ENCODE data around the gene LAIR1. TPM values are rescaled to one million over a fixed set of nuclear protein-coding genes. Genes with fewer than 3 reads are reported as not detected.

LAIR1 gene
- total RNA-seq, 2 donors from 2014 or later: 5.2 to 9.3 TPM

DNA sequence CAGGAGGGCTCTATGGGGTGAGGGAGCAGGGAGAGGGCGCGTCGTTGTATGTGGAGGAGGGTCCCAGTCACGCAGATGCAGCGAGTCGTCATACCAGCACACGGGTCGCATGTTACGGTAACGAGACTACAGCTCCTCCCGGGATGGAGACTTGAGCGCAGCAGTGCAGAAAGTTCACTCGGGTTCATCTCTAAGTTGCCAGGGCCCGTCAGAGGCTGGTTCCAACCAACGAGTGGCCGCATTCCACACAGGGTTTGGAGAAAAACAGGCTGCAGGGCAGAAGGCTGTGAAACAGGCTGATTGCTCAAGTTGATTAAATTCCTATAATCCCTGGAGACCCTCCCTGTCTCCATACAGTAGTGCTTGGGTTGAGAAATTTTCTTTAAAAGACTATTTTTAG, 28.6 kb upstream of the LAIR1 start:
- no peaks in the 10 kb centered on the region for H3K4me1 ChIP-seq
- H3K27me3 ChIP-seq: no peaks in the 10 kb centered on the region
- H3K27ac ChIP-seq: no peak overlapping the region
- intact Hi-C loops (cut with DNase I): no loop called here
- H3K9ac ChIP-seq (ENCODE audit: low read depth in 2 of 2, low read length in 2 of 2): no peak overlapping the region
- no peaks in the 10 kb centered on the region for H3K36me3 ChIP-seq
- DNase-seq: no peak
- H3K4me3 ChIP-seq: no peak overlapping the region
- TF ChIP-seq, protein P1, sequence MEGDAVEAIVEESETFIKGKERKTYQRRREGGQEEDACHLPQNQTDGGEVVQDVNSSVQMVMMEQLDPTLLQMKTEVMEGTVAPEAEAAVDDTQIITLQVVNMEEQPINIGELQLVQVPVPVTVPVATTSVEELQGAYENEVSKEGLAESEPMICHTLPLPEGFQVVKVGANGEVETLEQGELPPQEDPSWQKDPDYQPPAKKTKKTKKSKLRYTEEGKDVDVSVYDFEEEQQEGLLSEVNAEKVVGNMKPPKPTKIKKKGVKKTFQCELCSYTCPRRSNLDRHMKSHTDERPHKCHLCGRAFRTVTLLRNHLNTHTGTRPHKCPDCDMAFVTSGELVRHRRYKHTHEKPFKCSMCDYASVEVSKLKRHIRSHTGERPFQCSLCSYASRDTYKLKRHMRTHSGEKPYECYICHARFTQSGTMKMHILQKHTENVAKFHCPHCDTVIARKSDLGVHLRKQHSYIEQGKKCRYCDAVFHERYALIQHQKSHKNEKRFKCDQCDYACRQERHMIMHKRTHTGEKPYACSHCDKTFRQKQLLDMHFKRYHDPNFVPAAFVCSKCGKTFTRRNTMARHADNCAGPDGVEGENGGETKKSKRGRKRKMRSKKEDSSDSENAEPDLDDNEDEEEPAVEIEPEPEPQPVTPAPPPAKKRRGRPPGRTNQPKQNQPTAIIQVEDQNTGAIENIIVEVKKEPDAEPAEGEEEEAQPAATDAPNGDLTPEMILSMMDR (IDR thresholded peaks at IDR 0.05): no peak
- no peaks in the 10 kb centered on the region for H3K9me3 ChIP-seq

DNA sequence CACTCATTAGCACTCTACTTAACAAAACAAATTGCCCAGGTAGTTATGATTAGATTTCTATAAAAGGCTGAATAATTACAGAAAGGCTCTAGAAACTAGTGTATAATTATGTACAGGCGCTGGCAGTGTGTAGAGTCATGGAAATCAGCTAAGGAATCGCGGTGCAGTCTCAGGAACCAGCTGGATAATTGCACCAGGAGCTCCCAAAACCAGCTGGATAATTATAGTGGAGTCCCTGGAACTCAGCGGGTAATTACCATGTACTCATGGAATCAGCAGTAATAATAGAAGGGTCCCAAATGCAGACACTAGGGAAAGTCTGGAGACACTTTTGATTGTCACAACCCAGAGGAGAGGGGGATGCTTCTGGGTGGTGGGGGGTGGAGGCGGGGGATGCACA, 27.4 kb upstream of the LAIR1 start:
- Histone ChIP-seq H3K9ac (ENCODE audit: low read depth in 2 of 2, low read length in 2 of 2) (no peak overlapping the region), H3K36me3 (no peaks in the 10 kb centered on the region), H3K4me1 (no peaks in the 10 kb centered on the region), H3K4me3 (no peak overlapping the region), H3K27me3 (no peaks in the 10 kb centered on the region), H3K27ac (no peak overlapping the region), H3K9me3 (no peaks in the 10 kb centered on the region)
- no peak for DNase-seq
- TF ChIP-seq, protein P1 (IDR thresholded peaks at IDR 0.05): no peak
- intact Hi-C loops (cut with DNase I): no loop called here

DNA sequence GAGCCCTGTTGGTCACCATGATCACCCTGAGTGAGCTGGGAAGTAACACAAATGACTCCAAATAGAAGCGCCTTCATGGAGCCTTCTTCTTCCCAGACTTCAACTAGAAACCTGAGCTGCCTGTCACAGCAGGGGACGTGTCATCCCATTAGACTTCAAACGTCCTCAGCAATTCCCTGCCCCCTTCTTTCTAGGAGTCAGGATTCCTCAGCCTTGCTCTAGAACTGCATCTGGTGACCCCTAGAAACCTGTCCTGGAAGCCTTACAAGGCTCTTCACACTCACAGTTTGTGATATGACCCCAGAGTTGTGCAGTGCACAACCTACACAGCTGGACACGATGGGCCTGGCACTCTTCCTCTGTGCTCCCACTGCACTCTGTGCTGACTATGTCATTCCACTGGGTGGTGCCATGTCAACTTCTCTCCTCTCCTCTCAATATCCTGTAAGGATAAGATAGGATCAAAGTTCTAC, 26.9 kb upstream of the LAIR1 start:
- Histone ChIP-seq H3K36me3 (no peaks in the 10 kb centered on the region), H3K4me1 (no peaks in the 10 kb centered on the region), H3K9me3 (no peaks in the 10 kb centered on the region), H3K9ac (ENCODE audit: low read depth in 2 of 2, low read length in 2 of 2) (no peak overlapping the region), H3K27me3 (no peaks in the 10 kb centered on the region), H3K4me3 (no peak overlapping the region), H3K27ac (no peak overlapping the region)
- TF ChIP-seq, protein P1 (IDR thresholded peaks at IDR 0.05): no peak
- no peak for DNase-seq
- intact Hi-C loops (cut with DNase I): no loop called here

DNA sequence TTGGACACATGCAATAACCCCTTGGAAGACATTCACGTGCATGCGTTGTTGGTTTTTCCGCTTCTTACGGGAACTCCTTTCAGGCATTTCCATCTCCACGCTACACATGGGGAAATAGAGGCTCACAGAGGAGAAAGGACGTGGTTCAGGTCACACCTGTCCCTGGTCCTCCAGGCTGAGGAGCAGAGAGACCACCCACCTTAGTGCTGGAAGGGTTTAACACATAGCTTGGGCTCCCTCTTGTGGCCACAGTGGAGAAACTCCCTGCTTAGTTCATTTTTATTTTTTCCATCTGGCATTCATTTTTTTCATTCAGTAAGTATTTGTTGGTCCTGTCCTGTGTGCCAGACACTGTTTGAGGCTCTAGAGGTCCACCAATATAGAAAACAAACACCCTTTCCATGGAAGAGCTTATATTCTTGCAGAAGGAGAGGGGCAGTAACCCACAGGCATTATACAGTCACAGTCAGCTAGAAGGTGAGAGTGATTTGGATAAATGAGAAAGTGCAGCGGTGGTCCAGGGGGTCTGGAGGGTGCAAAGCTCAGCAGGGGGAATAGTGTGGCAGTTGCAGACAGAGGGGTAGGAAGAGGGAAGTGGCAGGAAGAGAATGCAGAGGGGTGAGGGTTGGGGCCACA, 26.3 kb upstream of the LAIR1 start:
- no peaks in the 10 kb centered on the region for H3K36me3 ChIP-seq
- intact Hi-C loops (cut with DNase I): no loop called here
- no peaks in the 10 kb centered on the region for H3K27me3 ChIP-seq
- no peaks in the 10 kb centered on the region for H3K4me1 ChIP-seq
- TF ChIP-seq, protein P1 (IDR thresholded peaks at IDR 0.05): peak; percentile 47
- H3K4me3 ChIP-seq: no peak overlapping the region
- DNase-seq: peak; percentile 51
- H3K9ac ChIP-seq (ENCODE audit: low read depth in 2 of 2, low read length in 2 of 2): no peak overlapping the region
- H3K9me3 ChIP-seq: no peaks in the 10 kb centered on the region
- no peak overlapping the region for H3K27ac ChIP-seq

DNA sequence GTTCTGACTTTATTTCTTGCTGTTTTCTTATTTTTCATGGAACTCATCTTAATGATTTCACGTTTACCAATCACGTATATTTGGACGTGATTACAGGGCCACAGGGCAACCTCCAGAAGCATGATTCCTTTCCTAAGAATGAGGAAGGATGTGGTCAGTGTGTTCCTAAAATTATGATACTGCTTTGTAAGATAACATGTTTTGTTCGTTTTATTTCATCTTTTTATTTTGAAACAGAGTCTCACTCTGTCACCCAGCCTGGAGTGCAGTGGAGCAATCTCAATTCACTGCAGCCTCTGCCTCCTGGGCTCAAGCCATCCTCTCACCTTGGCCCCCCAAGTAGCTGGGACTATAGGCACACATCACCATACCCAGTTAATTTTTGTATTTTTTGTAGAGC, 24.8 kb upstream of the LAIR1 start:
- H3K4me3 ChIP-seq: no peak overlapping the region
- no peak overlapping the region for H3K9ac ChIP-seq (ENCODE audit: low read depth in 2 of 2, low read length in 2 of 2)
- intact Hi-C loops (cut with DNase I): no loop called here
- DNase-seq: no peak
- no peaks in the 10 kb centered on the region for H3K9me3 ChIP-seq
- H3K27ac ChIP-seq: no peak overlapping the region
- TF ChIP-seq, protein P1 (IDR thresholded peaks at IDR 0.05): no peak
- no peaks in the 10 kb centered on the region for H3K27me3 ChIP-seq
- H3K4me1 ChIP-seq: no peaks in the 10 kb centered on the region
- H3K36me3 ChIP-seq: no peaks in the 10 kb centered on the region
